GM12873 (cell line): ENCODE results near the gene NFAT5.
A peak's percentile ranks its signal among the peaks of the same experiment; 100 is the strongest.

Experiments used
- CTCF ChIP-seq: IDR thresholded peaks from 2 replicates; pipeline ENCODE4 v1.5.1; 2012; ENCODE audit warnings: low read depth, mild to moderate bottlenecking, moderate library complexity, low read length, control low read depth; ENCODE audit not compliant: insufficient read depth; ENCODE audit errors: missing control alignments

The NFAT5 gene

GRCh38 chr16:69562813-69563212 lies 3.0 kb upstream of the NFAT5 start:
- TF ChIP-seq CTCF: no peak

GRCh38 chr16:69563605-69564580 lies 1.9 kb upstream of the NFAT5 start:
- no peak for TF ChIP-seq CTCF

- TF ChIP-seq CTCF: no peak
Measured at GRCh38 chr16:69564845-69565670, 708 bp upstream of the NFAT5 start.

GRCh38 chr16:69566240-69566980 lies 644 bp downstream of the NFAT5 start:
- no peak for TF ChIP-seq CTCF

- TF ChIP-seq CTCF: peak; percentile 38
Measured at GRCh38 chr16:69566981-69567680, 1.4 kb downstream of the NFAT5 start.

- TF ChIP-seq CTCF: no peak
Measured at GRCh38 chr16:69568676-69569075, 2.9 kb downstream of the NFAT5 start.
